Thyroid gland (tissue), 4 donors: ENCODE data around the gene ERC1.

Experiments
- CTCF ChIP-seq, 6 experiments: fragments of 200-600 bp in 3 of 6; fragments of 450-650 bp in 3 of 6; sonication (generic) in 3 of 6; IDR thresholded peaks; one replicate each; pipeline ENCODE4 v1.5.1; 2016 to 2019; ENCODE audit warnings: antibody characterized with exemption in 6 of 6, mild to moderate bottlenecking in 2 of 6, inconsistent platforms in 1 of 6, moderate library complexity in 1 of 6
- POLR2A ChIP-seq, 2 donors: fragments of 450-650 bp; IDR thresholded peaks; one replicate each; pipeline ENCODE4 v1.6.1; 2017; ENCODE audit warnings: antibody characterized with exemption in 2 of 2, mild to moderate bottlenecking in 2 of 2, moderate library complexity in 1 of 2

- TF ChIP-seq POLR2A (IDR thresholded peaks at IDR 0.05) (no peak), CTCF (IDR thresholded peaks at IDR 0.05) (no peak)
These were observed 501.1 kb downstream of the ERC1 start for GRCh38 chr12:1491983-1492697.
